Stimulated activated CD4-positive, alpha-beta T cell treated with anti-CD3 and anti-CD28 coated beads, Interleukin-4, amount 100 ng/mL, for 48 hours (primary cell): ENCODE measurements around the gene HLA-DQA1.
"Not testable (repeated sequence)": the region's sequence is repeated elsewhere in the genome, so short reads cannot be mapped to it uniquely, and the experiment has no call there.

Experiments used
- DNase-seq, 2 donors: peaks; one replicate each; pipeline ENCODE4 v3.0.0-alpha.2; 2020; ENCODE audit warnings: low read depth in 2 of 2

The HLA-DQA1 gene

GRCh38 chr6:32622545-32623401 is 14.4 kb upstream of the HLA-DQA1 start:
- peak; percentile 15 to 26 for DNase-seq

GRCh38 chr6:32623693-32624092 is 13.5 kb upstream of the HLA-DQA1 start:
- DNase-seq, result no peak

- DNase-seq, result no peak
Observed at GRCh38 chr6:32624565-32624964, 12.6 kb upstream of the HLA-DQA1 start.

- no peak for DNase-seq
Observed at GRCh38 chr6:32625137-32625536, 12.1 kb upstream of the HLA-DQA1 start.

- no peak for DNase-seq
Observed at GRCh38 chr6:32627249-32627648, 10.0 kb upstream of the HLA-DQA1 start.

- DNase-seq, result no peak
Observed at GRCh38 chr6:32627831-32628230, 9.4 kb upstream of the HLA-DQA1 start.

GRCh38 chr6:32629793-32630192 is 7.4 kb upstream of the HLA-DQA1 start:
- DNase-seq, result not testable (repeated sequence)

GRCh38 chr6:32635526-32636123 is 1.6 kb upstream of the HLA-DQA1 start:
- no peak for DNase-seq

- no peak for DNase-seq
Observed at GRCh38 chr6:32637883-32638282, 677 bp downstream of the HLA-DQA1 start.

GRCh38 chr6:32638532-32639219 is 1.5 kb downstream of the HLA-DQA1 start:
- DNase-seq, result no peak

- no peak for DNase-seq
Observed at GRCh38 chr6:32639440-32640394, 2.5 kb downstream of the HLA-DQA1 start.

- no peak for DNase-seq
Observed at GRCh38 chr6:32641122-32641521, 3.9 kb downstream of the HLA-DQA1 start.

- DNase-seq, result not testable (repeated sequence)
Observed at GRCh38 chr6:32641785-32642719, 4.8 kb downstream of the HLA-DQA1 start.

- DNase-seq, result no peak
Observed at GRCh38 chr6:32642720-32643106, 5.5 kb downstream of the HLA-DQA1 start.

- no peak for DNase-seq
Observed at GRCh38 chr6:32643904-32644303, 6.7 kb downstream of the HLA-DQA1 start.

- DNase-seq, result no peak
Observed at GRCh38 chr6:32645047-32645703, 8.0 kb downstream of the HLA-DQA1 start.

GRCh38 chr6:32655203-32655710 is 18.1 kb downstream of the HLA-DQA1 start:
- no peak for DNase-seq

- DNase-seq, result not testable (repeated sequence)
Observed at GRCh38 chr6:32657329-32657728, 20.1 kb downstream of the HLA-DQA1 start.

GRCh38 chr6:32657819-32658218 is 20.6 kb downstream of the HLA-DQA1 start:
- not testable (repeated sequence) for DNase-seq
